Right lobe of liver (tissue), 6 donors: Measurements from ENCODE around the gene HDAC4. TPM values are rescaled to one million over a fixed set of nuclear protein-coding genes. Genes with fewer than 3 reads are reported as not detected.

ENCODE experiments used
- ATAC-seq, 4 donors: fragments of 200-7000 bp; cut with Tn5 transposase; one replicate each; pipeline ENCODE4 v1.9.1; 2020; ENCODE audit warnings: mild to moderate bottlenecking in 4 of 4, moderate library complexity in 4 of 4
- DNase-seq, 3 donors: peaks; one replicate each; pipeline ENCODE4 v3.0.0-alpha.2; 2020
- H3K27ac ChIP-seq, 3 donors: fragments of 200-600 bp; one replicate each; pipeline ENCODE4 v1.8.0; 2022
- H3K27me3 ChIP-seq, 2 donors: fragments of 200-600 bp; one replicate each; pipeline ENCODE4 v1.8.0; 2022
- H3K36me3 ChIP-seq, 4 donors: fragments of 200-600 bp; sonication (generic) in 1 of 4; one replicate each; pipeline versions ENCODE4 v1.5.1 to v1.8.0; 2017 to 2022; ENCODE audit warnings: control low read depth in 1 of 4
- H3K4me1 ChIP-seq, 4 donors: fragments of 200-600 bp; sonication (generic) in 1 of 4; one replicate each; pipeline versions ENCODE4 v1.5.1 to v1.8.0; 2017 to 2022; ENCODE audit warnings: control low read depth in 1 of 4
- H3K4me3 ChIP-seq, 3 donors: fragments of 200-600 bp; one replicate each; pipeline ENCODE4 v1.8.0; 2022
- H3K9me3 ChIP-seq, 4 donors: fragments of 200-600 bp; sonication (generic) in 1 of 4; one replicate each; pipeline versions ENCODE4 v1.5.1 to v1.8.0; 2017 to 2022; ENCODE audit warnings: control low read depth in 1 of 4
- POLR2A ChIP-seq: fragments of 450-650 bp; IDR thresholded peaks from one replicate; pipeline ENCODE4 v1.6.1; 2017; ENCODE audit warnings: antibody characterized with exemption, mild to moderate bottlenecking
- WGBS: methylation state at CpG from one replicate; pipeline ENCODE4 v1.1.6; 2018; ENCODE audit warnings: low coverage, low lambda C conversion rate; ENCODE audit not compliant: insufficient coverage; ENCODE audit errors: missing lambda C conversion rate; 5-methylcytosine and 5-hydroxymethylcytosine counted together
- intact Hi-C, 2 donors: fragments of 100-400 bp; cut with DNase I; formaldehyde crosslinking; loops; one replicate each; pipeline versions ENCODE4 v1.11.2 to v1.14.1; 2022
- total RNA-seq, 6 experiments: library from RNA; depleted of rRNA in 2 of 6; stranded (reverse); fragments of >200 nt in 2 of 6; fragmentation: NEBNext Ultra II Directional in 3 of 6; extraction: Animal tissue kit (Norgen Biotek cat#: 25700) in 3 of 6; gene quantifications; one replicate each; pipeline versions ENCODE4 v1.1.0 to v1.2.4, GENCODE V29; 2016 to 2023
- TF ChIP-seq, protein P1 (sequence below), 4 donors: fragments of 200-600 bp in 3 of 4; fragments of 450-650 bp in 1 of 4; IDR thresholded peaks; one replicate each; pipeline versions ENCODE4 v1.5.1 to v1.8.0; 2016 to 2022; ENCODE audit warnings: antibody characterized with exemption in 4 of 4, mild to moderate bottlenecking in 2 of 4
- donor health status: DM: no; HTN: yes; CAD: no.
- donor health status: DM: no; HTN: no; CAD: no.
- donor health status: DM: no; HTN: no; CAD: no.
- donor health status: DM: no; HTN: yes; CAD: no.
- donor health status: DM: no; HTN: yes; CAD: no.

HDAC4 gene
- total RNA-seq, 6 experiments from 2014 or later: 8.9 to 22.4 (median 14.7) TPM

DNA sequence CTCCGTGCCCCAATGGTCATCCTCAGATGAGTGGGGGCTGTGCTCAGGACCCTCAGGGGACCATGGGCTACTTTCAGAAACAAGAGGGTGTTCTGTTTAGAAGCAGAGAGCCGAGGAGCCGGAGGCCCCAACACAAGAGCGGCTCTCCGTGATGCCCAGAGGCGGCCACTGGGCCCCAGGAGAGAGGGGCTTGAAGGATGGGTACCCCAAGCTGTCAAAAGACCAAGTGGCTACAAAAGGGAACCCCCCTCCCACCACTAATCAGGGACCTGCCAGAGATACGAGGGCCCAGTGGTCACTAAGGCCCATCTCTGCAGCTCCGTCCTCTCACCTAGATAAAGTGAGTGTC lies 93.6 kb downstream of the HDAC4 start:
- intact Hi-C loops: no loop called here
- Histone ChIP-seq H3K36me3 (no peaks in the 10 kb centered on the region), H3K27ac (no peak overlapping the region), H3K4me3 (no peak overlapping the region), H3K4me1 (peaks cover 0 to 18% (median 5%) of the 10 kb centered on the region in 4 donors), H3K27me3 (no peaks in the 10 kb centered on the region), H3K9me3 (no peaks in the 10 kb centered on the region)
- no CpG with 5 or more reads among the region's 8 CpGs for WGBS
- DNase-seq (peak in 1 of 3 donors; percentile 8), ATAC-seq (no peak)
- TF ChIP-seq POLR2A: no peak
- TF ChIP-seq, protein P1, sequence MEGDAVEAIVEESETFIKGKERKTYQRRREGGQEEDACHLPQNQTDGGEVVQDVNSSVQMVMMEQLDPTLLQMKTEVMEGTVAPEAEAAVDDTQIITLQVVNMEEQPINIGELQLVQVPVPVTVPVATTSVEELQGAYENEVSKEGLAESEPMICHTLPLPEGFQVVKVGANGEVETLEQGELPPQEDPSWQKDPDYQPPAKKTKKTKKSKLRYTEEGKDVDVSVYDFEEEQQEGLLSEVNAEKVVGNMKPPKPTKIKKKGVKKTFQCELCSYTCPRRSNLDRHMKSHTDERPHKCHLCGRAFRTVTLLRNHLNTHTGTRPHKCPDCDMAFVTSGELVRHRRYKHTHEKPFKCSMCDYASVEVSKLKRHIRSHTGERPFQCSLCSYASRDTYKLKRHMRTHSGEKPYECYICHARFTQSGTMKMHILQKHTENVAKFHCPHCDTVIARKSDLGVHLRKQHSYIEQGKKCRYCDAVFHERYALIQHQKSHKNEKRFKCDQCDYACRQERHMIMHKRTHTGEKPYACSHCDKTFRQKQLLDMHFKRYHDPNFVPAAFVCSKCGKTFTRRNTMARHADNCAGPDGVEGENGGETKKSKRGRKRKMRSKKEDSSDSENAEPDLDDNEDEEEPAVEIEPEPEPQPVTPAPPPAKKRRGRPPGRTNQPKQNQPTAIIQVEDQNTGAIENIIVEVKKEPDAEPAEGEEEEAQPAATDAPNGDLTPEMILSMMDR (IDR thresholded peaks at IDR 0.05): no peak

DNA sequence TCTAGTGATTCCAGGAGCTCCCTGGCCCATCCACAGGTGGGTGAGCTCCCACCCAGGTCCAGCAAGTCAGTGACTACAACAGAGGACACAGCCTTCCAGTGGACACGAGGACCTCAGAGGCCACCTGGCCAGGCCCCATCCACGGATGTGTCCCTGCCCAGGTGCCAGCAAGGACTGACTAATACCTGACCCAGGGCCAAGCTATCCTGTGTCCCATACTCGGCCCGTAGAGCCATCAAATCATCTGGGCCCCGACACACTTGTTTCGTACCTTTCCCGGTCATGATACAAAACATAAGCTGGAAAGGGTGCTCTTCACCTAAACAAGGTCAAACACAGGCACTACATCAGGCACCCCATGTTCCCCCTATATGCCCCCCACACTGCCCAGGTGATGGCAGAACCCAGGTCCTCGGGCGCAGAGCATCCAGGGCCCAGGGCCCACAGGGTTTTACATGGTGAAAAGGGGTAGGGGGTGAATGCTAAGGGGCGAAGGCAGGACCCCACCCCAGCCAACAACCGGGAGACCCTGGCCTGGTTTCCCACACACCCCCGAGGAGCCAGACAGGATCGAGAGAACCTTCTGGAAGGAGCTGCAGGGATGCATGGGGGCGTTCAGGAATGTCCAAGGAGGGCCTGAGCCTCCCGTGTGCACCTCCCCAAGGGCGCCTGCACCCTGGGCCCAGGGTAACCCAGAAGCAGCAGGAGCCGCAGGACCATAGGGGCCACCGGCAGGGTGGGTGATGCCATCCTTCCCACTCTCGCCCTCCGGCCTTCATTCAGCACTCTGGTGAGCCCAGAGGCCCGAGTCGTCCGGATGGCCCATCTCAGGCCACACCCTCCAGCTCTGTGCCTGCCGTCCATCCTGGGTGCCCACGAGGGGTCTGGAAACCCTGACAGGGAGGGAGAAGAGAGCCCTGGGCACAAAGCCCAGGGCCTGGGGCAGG lies 94.3 kb downstream of the HDAC4 start:
- 96% methylated on average over 8 of the region's 25 CpGs for WGBS
- Histone ChIP-seq H3K4me1 (peaks cover 0 to 18% (median 5%) of the 10 kb centered on the region in 4 donors), H3K4me3 (no peak overlapping the region), H3K36me3 (no peaks in the 10 kb centered on the region), H3K27ac (no peak overlapping the region), H3K27me3 (no peaks in the 10 kb centered on the region), H3K9me3 (no peaks in the 10 kb centered on the region)
- DNase-seq (peak; percentile 19 to 41 (median 39)), ATAC-seq (no peak)
- intact Hi-C loops: no loop called here
- TF ChIP-seq, protein P1 (IDR thresholded peaks at IDR 0.05): no peak
- TF ChIP-seq POLR2A: no peak

DNA sequence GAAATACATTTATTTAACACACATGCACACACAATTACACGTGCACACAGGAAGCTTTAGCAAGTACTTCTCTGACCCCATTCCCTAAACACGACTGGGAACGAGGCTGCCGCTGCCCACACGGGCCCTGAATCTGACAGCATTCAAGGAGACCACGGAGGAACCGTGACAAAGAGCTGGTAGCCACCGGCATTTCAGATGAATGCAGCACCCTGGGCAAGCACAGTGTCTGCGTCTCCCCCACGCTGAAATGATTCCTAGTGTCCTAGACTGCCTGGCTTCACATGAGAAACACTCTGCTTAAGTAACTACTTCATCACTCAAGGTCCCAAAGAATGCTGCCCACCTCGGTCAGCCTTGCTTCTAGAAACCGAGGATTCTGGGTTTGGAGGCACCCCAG lies 95.0 kb downstream of the HDAC4 start:
- no peak for ATAC-seq
- no peak for DNase-seq
- no peak overlapping the region for H3K4me3 ChIP-seq

DNA sequence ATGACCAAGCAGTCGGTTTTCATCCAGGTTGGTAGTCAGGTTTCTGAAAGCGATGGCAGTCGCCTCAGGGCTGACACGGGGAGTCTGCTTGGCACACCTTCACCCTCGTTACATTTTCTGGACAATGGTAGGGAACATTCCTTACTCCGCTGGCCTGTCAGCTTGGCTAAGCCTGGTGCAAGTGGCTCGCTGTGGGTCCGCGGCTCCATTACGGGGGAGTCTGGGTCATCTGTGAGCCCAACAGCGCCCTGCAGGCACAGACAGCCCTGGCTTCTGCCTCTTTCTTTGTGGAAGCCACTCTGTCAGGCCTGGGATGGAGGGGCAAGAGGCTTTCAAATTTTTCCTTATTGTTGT lies 95.6 kb downstream of the HDAC4 start:
- H3K27ac ChIP-seq: no peak overlapping the region
- no peak for ATAC-seq

More for the DNA sequence above, 95.0 kb downstream of the HDAC4 start:
- Histone ChIP-seq H3K27me3 (no peaks in the 10 kb centered on the region), H3K9me3 (no peaks in the 10 kb centered on the region), H3K36me3 (no peaks in the 10 kb centered on the region), H3K4me1 (peaks cover 0 to 18% (median 5%) of the 10 kb centered on the region in 4 donors), H3K27ac (no peak overlapping the region)
- WGBS: 92% methylated on average over 6 of the region's 12 CpGs
- TF ChIP-seq, protein P1 (IDR thresholded peaks at IDR 0.05): no peak
- no peak for TF ChIP-seq POLR2A
- intact Hi-C loops: no loop called here

More for the DNA sequence above, 95.6 kb downstream of the HDAC4 start:
- no peak overlapping the region for H3K4me3 ChIP-seq
- TF ChIP-seq, protein P1 (IDR thresholded peaks at IDR 0.05): no peak
- TF ChIP-seq POLR2A: no peak
- WGBS: 92% methylated on average over 7 of the region's 11 CpGs
- DNase-seq: peak in 2 of 3 donors; percentile 11 to 40
- intact Hi-C loops: no loop called here
- no peaks in the 10 kb centered on the region for H3K36me3 ChIP-seq
- no peaks in the 10 kb centered on the region for H3K9me3 ChIP-seq
- no peaks in the 10 kb centered on the region for H3K27me3 ChIP-seq
- H3K4me1 ChIP-seq: peaks cover 0 to 18% (median 5%) of the 10 kb centered on the region in 4 donors
